ENCODE data around the gene CACNA1C.

CACNA1C gene

GRCh38 chr12:2035431-2036055 lies 17.2 kb upstream of the CACNA1C start:
- no peak for DNase-seq

GRCh38 chr12:2039034-2039433 lies 13.8 kb upstream of the CACNA1C start:
- no peak for DNase-seq

- no peak for DNase-seq
Measured at GRCh38 chr12:2043054-2043453, 9.7 kb upstream of the CACNA1C start.

- no peak for DNase-seq
Measured at GRCh38 chr12:2044165-2044564, 8.6 kb upstream of the CACNA1C start.

GRCh38 chr12:2046957-2047356 lies 5.8 kb upstream of the CACNA1C start:
- DNase-seq, result no peak

- no peak for DNase-seq
Measured at GRCh38 chr12:2047752-2048151, 5.0 kb upstream of the CACNA1C start.

- no peak for DNase-seq
Measured at GRCh38 chr12:2049604-2050540, 2.9 kb upstream of the CACNA1C start.

- DNase-seq, result no peak
Measured at GRCh38 chr12:2051700-2052621, 826 bp upstream of the CACNA1C start.

- DNase-seq, result no peak
Measured at GRCh38 chr12:2053691-2054090, 904 bp downstream of the CACNA1C start.

- no peak for DNase-seq
Measured at GRCh38 chr12:2054091-2055018, 1.6 kb downstream of the CACNA1C start.

GRCh38 chr12:2057041-2057794 lies 4.4 kb downstream of the CACNA1C start:
- peak; percentile 26 for DNase-seq

GRCh38 chr12:2057795-2058408 lies 5.1 kb downstream of the CACNA1C start:
- DNase-seq, result no peak

GRCh38 chr12:2058837-2059236 lies 6.0 kb downstream of the CACNA1C start:
- no peak for DNase-seq

GRCh38 chr12:2061402-2061801 lies 8.6 kb downstream of the CACNA1C start:
- DNase-seq, result no peak

- peak; percentile 36 for DNase-seq
Measured at GRCh38 chr12:2064071-2064507, 11.3 kb downstream of the CACNA1C start.

GRCh38 chr12:2068653-2069052 lies 15.9 kb downstream of the CACNA1C start:
- no peak for DNase-seq

- DNase-seq, result no peak
Measured at GRCh38 chr12:2070440-2071045, 17.8 kb downstream of the CACNA1C start.

GRCh38 chr12:2074792-2075191 lies 22.0 kb downstream of the CACNA1C start:
- no peak for DNase-seq

GRCh38 chr12:2075508-2076195 lies 22.9 kb downstream of the CACNA1C start:
- no peak for DNase-seq

- no peak for DNase-seq
Measured at GRCh38 chr12:2076196-2076570, 23.4 kb downstream of the CACNA1C start.

Data from CD4-positive, alpha-beta T cell treated with Interleukin-12 subunit alpha and Interleukin-12 subunit beta, for 1 hour (primary cell).